SHP77 treated with DMSO at 0.1 percent for 48 hours (cell line): ENCODE data around the gene ZBTB39.
"Not testable (repeated sequence)": the region's sequence is repeated elsewhere in the genome, so short reads cannot be mapped to it uniquely, and the experiment has no call there.

Source experiments
- DNase-seq: peaks from one replicate; lab custom pipeline; 2025; lab: John Stamatoyannopoulos, UW

Gene ZBTB39

DNA sequence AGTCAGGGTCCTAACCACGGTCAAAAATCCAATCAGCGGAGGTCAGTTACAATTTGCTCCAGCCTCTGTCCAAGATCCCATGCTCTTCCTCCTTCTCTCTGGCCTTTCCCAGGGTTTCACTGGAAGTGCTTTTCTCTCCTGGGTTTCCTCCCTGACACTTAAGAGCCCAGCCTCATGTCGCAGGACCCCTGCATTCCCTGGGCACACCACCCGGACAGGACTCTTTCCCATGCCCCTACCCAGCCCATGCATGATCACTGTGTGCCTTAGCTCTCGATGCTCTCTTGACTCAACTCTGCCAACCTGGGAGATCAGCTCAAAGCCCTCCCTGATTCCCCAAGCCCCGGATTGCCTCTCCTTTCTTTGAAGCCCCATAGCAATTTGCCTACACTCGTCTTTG lies 25.4 kb upstream of the ZBTB39 start:
- no peak for DNase-seq

DNA sequence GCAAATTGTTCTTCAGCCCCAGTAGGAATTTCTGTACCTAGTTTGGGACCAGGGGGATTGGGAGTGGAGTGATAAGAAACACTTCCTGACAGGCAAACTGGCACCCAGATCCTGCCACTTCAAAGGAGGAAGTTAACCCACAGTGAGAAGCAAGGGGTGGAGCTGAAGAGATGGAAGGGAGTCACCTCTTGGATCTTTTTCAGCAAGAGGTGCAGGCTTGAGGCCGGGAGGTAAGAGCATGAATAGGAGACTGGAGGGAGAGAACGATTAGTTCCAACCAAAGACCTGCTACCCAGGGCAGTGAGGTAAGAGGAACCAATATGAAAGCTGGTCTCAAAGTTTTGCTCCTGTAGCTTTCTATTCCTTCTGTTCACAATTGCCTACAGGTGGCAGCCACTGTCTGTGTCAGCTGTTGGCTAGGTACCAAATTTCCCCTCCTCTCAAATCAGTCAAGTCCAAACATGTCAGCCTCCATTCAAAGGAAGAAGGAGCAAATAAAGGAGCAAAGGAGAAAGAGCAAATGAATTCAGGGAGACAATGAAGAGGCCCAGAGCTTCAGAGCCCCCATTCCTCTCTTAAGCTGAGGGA lies 24.9 kb upstream of the ZBTB39 start:
- peak; percentile 68 for DNase-seq

DNA sequence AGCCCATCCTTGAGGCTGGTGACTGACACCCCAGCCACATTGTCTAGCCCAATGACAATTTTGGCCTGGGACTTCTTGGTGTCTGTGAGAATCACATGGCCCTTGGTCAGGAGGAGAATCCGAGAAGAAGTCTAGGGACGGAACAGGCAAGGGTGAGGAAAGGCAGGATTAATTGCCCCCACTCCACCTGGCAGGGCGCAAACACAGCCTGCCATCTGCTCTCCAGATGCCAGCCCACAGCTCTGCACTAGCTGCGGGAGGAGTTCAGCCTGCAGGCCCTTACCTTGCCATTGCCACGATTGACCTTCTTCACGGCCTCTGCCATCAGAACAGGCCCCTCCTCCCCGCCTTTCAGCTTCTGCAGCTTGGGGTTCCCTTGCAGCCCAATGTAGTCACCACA lies 23.1 kb upstream of the ZBTB39 start:
- no peak for DNase-seq

DNA sequence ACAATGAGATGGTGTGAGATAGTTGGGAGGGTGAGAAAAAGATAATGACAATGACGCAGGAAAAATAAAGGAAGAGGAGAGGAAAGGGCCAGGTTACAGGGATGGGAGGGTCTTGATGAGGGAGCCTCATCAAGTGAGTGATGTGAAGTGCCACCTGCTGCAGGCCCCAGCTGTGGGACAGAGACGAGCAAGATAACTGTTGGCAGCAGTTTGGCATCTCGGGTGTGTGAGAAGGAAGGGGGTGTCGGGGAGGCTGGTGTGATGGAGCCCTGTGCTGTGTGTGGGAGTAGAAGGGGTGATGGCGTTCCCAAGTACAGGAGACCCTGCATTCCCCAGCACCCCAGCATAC lies 21.4 kb upstream of the ZBTB39 start:
- no peak for DNase-seq

DNA sequence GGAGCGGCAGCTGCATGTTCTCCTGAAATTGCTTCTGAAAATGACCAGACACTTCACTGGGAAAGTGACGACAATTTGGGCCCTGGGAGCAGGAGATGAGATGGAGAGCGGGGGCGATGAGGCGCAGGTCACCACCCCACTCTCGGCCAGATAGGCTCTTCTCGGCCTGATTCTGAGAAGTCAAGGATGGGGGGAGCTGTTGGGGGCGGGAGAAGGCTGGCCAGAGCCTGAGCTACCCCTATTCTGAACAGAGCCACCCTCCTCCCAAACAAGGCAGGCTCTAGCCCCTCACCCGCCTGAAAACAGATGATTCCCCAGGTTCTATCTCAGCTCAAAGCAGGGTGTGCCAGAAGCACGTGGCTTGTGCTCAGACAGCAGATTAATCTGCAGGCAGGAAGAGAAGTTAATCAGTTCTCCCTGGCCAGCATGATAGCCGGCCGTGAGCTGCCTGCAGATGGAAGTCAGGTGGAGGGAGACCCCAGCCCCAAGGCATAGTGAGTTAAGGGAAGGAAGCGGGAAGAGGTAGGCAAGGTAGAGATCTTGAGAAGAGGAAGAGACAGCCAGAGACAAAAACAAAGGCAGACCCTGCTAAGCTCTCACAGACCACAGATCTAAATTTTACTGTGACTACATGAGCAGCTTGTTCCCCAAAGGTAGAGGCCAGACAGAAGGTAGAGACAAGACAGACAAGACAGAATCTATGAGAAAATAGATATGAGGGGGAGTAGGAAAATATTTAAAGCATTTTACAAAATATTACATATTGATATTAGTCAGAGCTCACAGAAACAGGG lies 20.9 kb upstream of the ZBTB39 start:
- no peak for DNase-seq

DNA sequence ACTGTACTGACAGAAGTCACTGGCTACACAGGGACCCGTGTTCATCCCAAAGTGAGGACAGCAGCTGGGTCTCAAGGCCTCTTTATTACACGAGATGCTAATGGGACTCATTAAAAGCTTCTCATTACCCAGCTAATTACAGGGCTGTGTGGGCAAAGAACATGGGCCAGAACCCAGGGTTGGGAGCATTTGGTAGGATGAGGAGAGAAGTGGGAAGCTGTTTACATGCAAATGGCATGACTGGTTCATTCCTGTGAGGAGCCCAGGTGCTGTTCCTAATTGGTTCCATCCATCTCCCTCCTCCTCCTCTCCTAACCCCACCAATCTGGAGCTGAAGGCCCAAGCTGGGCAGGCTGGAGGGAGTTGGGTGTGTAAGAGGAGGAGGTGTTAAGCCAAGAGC lies 18.9 kb upstream of the ZBTB39 start:
- DNase-seq, result no peak

DNA sequence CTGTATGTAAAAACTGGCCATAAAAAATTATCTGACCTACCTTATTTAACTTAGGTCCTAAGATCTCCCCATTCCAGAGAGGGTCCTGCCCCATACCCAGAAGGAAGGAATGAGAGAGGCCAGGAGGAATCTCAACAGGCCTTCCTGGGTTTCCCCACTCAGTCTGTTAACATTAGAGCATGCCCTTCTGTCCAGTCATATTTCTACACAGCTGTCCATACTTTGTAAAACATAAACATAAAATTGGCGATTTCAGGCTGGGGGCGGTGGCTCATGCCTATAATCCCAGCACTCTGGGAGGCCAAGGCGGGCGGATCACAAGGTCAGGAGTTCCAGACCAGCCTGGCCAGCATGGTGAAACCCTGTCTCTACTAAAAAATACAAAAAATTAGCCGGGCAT lies 16.0 kb upstream of the ZBTB39 start:
- not testable (repeated sequence) for DNase-seq

DNA sequence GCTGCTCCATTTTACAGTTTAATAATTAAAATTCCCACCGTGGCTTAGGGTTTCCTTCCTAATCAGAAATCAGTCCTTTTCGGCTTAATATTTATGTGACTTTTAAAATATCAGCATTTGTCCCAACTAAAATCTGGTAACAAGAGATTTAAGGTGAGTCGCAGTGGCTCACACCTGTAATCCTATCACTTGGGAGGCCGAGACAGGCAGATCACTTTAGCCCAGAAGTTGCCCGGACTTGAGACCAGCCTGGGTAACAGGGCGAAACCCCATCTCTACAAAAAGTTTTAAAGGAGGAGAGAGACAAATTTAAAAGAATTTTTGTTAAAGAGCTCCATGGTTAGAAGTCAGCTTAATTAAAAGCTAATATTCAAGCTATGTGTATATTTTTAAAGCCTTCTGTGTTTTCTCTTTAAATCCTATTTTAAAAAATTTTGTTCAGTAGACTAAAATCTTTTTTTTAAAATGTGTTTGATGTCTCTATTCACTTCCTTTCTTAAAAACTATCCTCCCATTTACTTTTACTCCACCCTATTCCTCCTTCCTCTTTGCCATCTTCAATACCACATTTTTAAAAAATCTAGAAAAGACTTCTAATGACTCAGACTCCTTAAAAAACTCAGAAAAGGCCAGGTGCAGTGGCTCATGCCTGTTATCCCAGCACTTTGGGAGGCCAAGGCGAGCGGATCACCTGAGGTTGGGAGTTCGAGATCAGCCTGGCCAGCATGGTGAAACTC lies 13.8 kb upstream of the ZBTB39 start:
- no peak for DNase-seq

DNA sequence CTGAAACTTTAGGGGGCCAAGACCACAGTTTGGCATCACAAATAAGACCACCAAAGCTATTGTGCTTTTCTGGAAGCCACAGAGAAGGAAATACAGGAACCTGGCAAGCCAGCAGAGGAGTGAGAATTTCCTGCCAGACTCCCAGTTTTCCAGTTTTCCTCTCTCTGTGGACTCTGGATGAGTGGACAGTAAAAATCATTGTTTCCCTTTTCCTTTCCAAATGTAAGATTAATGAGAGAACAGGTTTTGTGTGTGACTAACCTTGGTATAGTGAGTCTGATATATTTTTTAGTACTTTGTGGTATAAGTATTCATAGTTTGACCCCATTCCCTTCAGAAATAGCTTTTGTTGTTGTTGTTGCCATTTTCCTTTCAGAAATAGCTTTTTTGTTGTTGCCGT lies 12.6 kb upstream of the ZBTB39 start:
- DNase-seq, result no peak

DNA sequence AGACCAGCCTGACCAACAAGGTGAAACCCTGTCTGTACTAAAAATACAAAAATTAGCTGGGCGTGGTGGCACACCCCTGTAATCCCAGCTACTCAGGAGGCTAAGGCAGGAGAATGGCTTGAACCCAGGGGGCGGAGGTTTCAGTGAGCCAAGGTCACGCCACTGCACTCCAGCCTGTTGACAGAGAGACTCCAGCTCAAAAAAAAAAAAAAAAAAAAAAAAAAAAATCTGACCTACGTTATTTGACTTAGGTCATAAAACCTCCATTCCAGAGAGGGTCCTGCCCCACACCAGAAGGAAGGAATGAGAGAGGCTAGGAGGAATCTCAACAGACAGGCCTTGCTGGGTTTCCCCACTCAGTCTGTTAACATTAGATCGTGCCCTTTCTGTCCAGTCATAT lies 12.0 kb upstream of the ZBTB39 start:
- not testable (repeated sequence) for DNase-seq

DNA sequence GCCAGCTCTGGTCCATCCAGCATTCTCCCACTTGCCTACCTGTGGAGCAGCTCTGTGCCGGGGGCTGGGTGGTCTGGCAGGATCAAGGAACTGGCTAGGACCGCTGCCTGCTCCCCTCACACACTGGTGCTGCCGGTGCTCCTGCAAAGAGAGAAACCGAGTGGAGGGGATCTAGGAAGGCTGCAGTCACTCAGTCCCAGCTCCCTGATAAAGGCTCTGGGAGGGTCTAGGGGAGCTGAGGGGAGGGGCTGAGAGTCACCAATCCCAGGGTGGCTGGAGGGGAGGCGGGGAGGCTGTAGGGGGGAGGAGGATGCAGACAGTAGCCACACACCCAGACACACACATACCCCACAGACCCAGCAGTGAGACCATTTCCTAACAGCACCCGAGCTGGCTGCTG lies 10.0 kb upstream of the ZBTB39 start, which contains the start of gene TAC3:
TAC3 (minus strand) TSS at position 182 of the 400 bp plus-strand sequence. CDS start 732 bp downstream, outside the sequence.
- no peak for DNase-seq

DNA sequence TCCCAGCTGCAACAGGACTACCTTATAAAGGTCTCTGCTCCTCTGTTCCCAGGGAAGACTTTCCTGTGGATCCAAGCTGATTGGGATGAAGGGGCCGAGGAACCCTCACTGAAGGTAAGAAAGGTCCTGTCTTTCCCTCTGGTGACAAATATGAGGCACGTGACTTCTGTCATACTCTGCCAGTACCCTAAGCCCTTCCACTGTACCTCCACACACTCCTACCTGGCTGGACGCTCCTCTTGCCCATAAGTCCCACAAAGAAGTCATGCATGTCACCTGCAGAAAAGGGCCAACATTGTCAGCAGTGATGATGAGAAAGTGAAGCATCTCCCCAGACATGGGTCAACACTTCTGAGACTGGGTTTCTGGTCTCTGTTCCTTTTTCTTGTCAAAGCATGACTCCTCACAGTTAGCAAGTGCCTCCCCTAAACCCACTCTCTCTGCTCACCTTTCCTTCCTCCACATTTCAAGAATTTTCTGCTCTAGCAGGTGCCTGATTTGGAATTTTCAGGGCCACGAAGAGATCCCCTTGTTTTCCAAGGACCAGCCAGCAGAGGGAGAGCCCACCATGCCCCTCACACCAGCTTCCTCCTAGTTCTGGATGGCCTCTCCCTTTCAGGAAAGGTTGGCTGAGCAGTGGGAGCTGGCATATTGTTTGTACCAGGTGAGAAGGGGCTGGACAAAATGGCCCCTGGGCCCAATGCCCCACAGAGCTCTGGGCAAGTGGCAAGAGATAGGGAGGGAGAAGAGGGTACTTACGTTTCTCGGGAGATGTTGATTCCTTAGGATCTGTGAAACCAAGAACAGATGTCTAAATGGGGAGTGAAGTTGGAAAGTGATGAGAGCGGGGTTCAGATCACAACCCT lies 6.5 kb upstream of the ZBTB39 start:
- no peak for DNase-seq

DNA sequence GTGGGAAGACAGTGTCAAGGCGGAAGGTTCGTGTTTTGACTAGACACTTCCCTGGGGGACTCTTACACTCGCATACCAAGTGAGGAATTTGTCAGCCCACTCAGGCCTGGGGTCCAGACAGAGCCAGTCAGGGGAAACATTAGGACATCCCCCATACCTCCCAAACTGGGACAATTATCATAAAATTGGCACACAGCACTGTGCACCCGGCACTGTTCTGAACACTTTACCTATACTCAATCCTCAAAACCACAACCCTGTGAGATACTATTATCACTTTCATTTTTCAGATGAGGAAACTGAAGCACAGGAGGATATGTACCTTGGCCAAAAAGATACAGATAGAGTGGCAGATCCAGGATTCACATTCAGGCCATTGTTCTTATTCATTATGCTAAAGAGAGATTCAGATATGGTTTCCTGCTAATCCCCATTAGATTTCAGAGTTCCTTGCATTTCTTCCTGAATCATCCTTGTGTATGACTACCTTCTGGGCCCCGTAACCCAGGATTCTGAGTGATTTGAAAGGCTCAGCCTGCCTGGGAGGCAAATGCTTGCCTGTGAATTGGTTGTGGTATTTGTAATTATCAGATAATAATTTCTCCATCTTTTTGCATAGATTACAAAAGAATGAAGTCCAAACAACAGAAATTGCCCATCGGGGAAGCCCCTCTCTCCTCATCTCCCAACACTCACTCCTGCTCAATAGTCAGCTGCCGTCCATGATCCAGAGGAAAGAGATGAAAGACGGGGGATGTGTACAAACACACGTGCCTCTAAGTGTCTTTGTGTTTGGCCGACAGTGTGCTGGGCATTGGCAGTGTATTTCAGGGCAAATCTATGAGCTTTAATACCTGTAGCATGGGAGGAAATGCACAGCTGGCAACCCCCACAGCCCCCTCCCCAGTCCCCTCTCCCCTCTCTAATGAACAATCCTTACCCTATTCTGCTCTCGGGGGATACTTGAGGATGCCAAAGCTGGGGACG lies 5.4 kb upstream of the ZBTB39 start:
- no peak for DNase-seq

DNA sequence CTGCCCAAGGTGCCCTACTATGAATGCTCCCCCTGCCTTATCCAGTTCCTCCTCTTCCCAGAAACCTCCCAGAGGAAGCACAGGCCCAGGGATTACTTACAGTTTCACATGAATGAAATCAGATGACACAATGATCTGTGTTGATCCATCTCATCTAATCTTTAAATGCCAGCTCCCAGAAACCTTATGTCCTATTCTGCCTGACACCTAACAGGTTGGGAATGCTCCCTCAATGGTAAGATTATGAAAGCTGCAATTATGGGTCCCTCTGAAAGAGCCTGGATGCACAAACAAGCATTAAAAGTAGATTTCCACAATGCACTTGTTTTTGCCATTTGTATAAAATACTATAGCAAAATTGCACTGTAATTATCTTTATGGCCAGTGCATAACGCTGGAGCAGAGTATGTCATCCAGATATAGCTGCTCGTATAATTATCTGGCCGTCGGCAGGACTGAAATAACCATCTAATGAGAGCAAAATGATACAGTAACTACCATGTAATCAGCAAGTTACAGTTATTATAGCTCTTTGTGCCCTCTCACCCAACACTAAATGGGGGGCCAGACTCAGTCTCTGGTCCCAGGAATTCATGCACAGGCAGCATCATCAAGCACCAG lies 4.4 kb upstream of the ZBTB39 start:
- no peak for DNase-seq

DNA sequence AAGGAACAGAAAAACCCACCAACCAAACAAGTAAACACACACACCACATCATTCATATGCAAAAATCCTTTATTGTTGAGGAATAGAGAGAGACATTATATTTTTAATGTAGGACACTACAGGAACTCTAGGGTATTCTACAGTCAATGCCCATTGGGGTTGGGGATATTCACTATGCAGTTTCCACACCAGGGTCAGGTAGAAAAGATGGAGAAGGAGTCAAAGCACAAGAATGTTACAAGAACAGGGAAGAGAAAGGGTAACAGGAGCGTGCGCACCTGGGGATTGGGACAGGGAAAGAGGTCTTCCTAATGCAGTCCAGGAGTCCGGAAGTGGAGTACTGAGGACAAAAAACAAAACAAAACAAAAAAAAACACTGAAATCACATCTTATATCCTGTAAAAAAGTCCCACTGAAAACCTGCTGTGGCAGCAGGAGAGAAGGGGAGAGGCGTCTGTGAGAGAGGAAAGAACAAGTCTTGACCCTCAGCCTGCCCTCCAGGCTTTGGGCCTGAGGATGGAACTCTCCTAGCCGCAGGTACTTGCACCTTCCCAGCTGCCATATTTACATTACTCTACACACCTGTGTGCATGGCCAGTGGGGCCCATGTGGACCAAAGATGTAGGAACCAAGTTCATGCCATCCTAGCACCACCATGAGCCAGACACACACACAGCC lies 3.7 kb upstream of the ZBTB39 start:
- no peak for DNase-seq

DNA sequence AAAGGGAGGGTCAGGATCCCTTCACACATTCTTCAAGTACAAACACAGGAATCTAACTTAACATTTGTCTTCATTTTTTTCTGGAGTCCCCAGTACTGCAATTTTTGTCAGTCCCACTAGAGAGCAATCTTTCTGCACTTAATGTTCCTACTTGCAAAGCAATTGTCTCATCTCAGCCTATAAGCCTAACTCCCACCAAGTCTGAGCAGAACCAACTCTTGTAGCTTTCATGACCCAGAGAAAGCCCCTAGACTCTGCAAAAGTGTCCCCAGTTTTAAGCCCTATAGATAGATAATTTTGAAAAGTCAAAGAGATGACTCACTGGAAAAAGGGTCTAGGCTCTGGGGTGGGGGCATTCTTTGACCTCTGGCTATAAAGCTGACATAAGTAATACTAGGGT lies 1.8 kb upstream of the ZBTB39 start:
- DNase-seq, result peak; percentile 32

DNA sequence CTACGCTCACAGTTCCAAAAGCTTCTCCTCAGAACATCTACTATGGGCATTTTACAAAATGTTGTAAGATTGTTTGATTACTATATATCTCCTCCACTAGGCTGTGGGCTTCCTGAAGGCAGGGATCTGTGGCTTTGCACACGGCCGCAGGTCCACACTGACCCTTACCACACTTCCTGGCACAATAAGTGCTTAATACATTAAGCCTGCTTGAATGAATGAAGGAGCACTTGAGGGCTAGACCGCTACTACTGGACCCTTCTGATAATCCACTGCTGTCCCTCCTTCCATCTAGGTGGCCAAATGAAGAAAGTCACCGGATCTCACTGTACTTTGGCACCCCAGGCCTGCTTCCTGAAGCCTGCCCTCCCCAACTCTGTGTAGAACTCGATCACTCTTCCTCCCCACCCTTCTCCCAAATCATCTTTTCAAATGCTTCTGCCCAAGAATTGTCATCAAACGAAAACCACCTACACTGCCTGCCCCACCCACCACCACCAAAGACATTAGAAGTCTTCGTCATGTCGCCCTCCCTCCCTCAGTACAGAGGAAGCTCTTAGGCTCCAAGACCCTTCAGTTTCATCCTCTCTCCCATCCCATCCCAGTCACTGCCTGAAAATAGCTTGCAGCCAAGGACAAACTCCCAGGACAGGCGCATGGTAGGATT lies 596 bp upstream of the ZBTB39 start:
- DNase-seq, result no peak

DNA sequence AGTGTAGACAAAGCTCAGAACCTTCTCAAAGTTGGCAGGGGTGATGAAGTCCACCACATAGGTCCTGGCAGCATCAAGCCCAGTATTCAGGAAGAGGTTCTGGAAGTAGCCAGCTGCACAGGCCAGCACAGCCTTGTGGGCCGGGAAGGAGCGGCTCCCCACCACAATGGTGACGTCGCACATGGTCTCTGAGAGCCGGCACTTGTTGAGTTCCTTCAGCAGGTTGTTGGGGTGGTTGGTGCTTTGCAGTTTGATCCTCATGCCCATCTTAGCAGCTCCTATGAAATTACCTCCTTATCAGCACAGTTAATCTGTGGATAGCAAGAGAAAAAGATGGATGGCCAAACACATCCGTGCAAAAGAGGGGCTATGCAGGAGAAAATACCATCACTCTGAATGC lies 1.7 kb downstream of the ZBTB39 start:
- DNase-seq, result no peak

DNA sequence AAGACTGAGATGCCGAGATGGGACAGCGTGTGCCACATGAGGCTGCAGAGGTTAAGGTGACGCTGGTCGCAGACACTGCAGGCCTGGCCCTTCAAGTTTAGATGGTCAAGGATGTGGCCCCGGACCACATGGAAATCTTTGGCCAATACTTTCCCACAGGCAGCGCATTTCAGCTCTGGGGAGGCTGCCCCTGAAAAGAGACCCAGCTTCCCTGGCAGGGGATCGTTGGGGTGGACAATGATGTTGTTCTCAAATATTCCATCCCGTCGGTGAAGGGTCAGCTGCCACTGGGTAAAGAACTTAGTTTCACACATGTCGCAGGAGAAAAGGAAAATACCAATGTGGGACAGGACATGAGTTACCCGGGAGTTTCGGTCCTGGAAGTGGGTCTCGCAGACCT lies 3.0 kb downstream of the ZBTB39 start:
- no peak for DNase-seq
